ENCODE measurements around the gene ADGRG7. TPM values are rescaled to one million over a fixed set of nuclear protein-coding genes. Genes with fewer than 3 reads are reported as not detected.

The ADGRG7 gene
- total and polyA plus RNA-seq, 9 of the 15 experiments (the other 6 are each of a cell fraction or from before 2014, with no cell fraction given), result 0.03 TPM; not detected in 7

DNA sequence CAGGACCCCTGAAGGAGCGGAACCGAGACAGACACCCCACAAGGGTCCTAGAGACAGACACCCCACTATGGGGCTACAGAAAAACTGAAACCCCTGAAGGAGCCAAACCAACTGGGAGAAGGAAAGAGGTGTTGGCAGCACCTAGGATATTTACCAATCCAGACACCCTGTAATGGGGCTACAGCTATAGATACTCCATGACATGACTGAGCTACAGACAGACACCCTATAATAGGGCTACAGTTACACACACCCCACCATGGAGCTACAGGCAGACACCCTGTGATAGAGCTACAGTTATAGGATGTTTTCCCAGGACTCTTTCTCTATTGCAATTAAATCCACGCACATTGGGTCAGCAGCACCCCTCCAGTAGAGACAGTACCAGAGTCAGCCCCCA is 22.6 kb upstream of the ADGRG7 start:
- Histone ChIP-seq H3K36me3 (ENCODE audit: control insufficient read depth, insufficient read depth, low read length) (no peaks in the 10 kb centered on the region), H3K9me1 (ENCODE audit: control insufficient read depth, insufficient read depth, low read length) (no peaks in the 10 kb centered on the region), H3K4me1 (replicated peaks in 1 of 2; ENCODE audit: control insufficient read depth in 2 of 2, insufficient read depth in 2 of 2, low read length in 2 of 2) (no peaks in the 10 kb centered on the region; a peak in 1 of 5 replicates), H3K79me2 (ENCODE audit: control insufficient read depth, insufficient read depth, low read length) (no peaks in the 10 kb centered on the region), H3K4me3 (no peak overlapping the region), H3K9me3 (replicated peaks; ENCODE audit: control insufficient read depth, insufficient read depth, low read depth, low read length) (no peaks in the 10 kb centered on the region), H3K27me3 (ENCODE audit: control insufficient read depth in 2 of 2, insufficient read depth in 2 of 2, low read length in 2 of 2) (no peaks in the 10 kb centered on the region), H3K4me2 (ENCODE audit: insufficient read depth, low read length) (no peak overlapping the region), H4K20me1 (replicated peaks; ENCODE audit: control insufficient read depth, insufficient read depth, low read length) (no peaks in the 10 kb centered on the region), H3K27ac (ENCODE audit: extremely low read depth, low read depth, low read length) (no peak overlapping the region), H2AFZ (ENCODE audit: low read depth, low read length) (no peak overlapping the region), H3K9ac (ENCODE audit: insufficient read depth in 1 of 2, low read depth in 2 of 2, low read length in 2 of 2) (no peak overlapping the region)
- no peak for TF ChIP-seq ZBTB49 (CRISPR knock-in tag; IDR thresholded peaks at IDR 0.05; ENCODE audit: borderline replicate concordance)
- TF ChIP-seq, protein P1, sequence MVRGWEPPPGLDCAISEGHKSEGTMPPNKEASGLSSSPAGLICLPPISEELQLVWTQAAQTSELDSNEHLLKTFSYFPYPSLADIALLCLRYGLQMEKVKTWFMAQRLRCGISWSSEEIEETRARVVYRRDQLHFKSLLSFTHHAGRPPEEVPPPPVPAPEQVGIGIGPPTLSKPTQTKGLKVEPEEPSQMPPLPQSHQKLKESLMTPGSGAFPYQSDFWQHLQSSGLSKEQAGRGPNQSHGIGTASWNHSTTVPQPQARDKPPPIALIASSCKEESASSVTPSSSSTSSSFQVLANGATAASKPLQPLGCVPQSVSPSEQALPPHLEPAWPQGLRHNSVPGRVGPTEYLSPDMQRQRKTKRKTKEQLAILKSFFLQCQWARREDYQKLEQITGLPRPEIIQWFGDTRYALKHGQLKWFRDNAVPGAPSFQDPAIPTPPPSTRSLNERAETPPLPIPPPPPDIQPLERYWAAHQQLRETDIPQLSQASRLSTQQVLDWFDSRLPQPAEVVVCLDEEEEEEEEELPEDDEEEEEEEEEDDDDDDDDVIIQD (CRISPR knock-in tag; IDR thresholded peaks at IDR 0.05), result no peak
- TF ChIP-seq ZNF124 (CRISPR knock-in tag; IDR thresholded peaks at IDR 0.05), result no peak
- no peak for TF ChIP-seq ATF7 (IDR thresholded peaks at IDR 0.05)
- TF ChIP-seq SIRT6 (IDR thresholded peaks at IDR 0.05; ENCODE audit: low read depth, low read length), result no peak
- TF ChIP-seq, protein P2, sequence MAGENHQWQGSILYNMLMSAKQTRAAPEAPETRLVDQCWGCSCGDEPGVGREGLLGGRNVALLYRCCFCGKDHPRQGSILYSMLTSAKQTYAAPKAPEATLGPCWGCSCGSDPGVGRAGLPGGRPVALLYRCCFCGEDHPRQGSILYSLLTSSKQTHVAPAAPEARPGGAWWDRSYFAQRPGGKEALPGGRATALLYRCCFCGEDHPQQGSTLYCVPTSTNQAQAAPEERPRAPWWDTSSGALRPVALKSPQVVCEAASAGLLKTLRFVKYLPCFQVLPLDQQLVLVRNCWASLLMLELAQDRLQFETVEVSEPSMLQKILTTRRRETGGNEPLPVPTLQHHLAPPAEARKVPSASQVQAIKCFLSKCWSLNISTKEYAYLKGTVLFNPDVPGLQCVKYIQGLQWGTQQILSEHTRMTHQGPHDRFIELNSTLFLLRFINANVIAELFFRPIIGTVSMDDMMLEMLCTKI (IDR thresholded peaks at IDR 0.05; ENCODE audit: partially characterized antibody), result no peak
- intact Hi-C loops (cut with micrococcal nuclease) (no loop called here), in situ Hi-C loops (cut with MboI) (no loop called here)
- WGBS (ENCODE audit: insufficient coverage, low coverage, missing lambda C conversion rate), result 10% methylated on average over 1 of the region's 3 CpGs
- ATAC-seq (no peak), DNase-seq (ENCODE audit: extremely low read depth in 1 of 4, low spot score in 3 of 4) (no peak), FAIRE-seq (no peak)
- no TSS peak for BruUV-seq (replicated peaks)
- ChIA-PET CTCF (ENCODE audit: low intra/inter-chr PET ratio) (no interaction called here), POLR2A (interaction anchor here (0.9 kb wide), 1 partner anchor 10 kb away, joined by 3 read pairs; no protein-coding TSS in a partner anchor)
